Measurements from ENCODE around the gene HBM.

DNA sequence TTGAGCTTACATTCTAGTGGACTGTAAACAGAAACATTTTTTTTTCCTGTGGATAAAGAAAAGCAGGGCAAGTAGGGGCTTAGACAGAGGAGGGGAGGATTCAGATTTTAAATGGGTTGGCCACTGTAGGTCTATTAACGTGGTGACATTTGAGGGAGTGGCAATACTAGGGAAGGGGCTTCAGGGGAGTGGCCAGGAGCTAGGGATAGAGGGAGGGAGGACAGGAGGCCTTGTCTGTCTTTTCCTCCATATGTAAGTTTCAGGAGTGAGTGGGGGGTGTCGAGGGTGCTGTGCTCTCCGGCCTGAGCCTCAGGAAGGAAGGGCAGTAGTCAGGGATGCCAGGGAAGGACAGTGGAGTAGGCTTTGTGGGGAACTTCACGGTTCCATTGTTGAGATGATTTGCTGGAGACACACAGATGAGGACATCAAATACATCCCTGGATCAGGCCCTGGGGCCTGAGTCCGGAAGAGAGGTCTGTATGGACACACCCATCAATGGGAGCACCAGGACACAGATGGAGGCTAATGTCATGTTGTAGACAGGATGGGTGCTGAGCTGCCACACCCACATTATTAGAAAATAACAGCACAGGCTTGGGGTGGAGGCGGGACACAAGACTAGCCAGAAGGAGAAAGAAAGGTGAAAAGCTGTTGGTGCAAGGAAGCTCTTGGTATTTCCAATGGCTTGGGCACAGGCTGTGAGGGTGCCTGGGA is 6.5 kb upstream of the HBM start:
- TF ChIP-seq CTCF (IDR thresholded peaks at IDR 0.05) (no peak), POLR2A (IDR thresholded peaks at IDR 0.05) (no peak)

Measured in heart left ventricle (tissue), 13 donors.